VCaP (cell line): ENCODE results near the gene FN3KRP.
A peak's percentile ranks its signal among the peaks of the same experiment; 100 is the strongest.

ENCODE experiments used
- H3K27ac ChIP-seq: fragments of 450-650 bp; 2 replicates; pipeline ENCODE4 v1.5.1; 2017
- TF ChIP-seq, protein P1 (sequence below): fragments of 450-650 bp; conservative IDR thresholded peaks from 2 replicates; pipeline ENCODE4 v1.5.1; 2017; ENCODE audit warnings: mild to moderate bottlenecking, moderate library complexity

The FN3KRP gene

DNA sequence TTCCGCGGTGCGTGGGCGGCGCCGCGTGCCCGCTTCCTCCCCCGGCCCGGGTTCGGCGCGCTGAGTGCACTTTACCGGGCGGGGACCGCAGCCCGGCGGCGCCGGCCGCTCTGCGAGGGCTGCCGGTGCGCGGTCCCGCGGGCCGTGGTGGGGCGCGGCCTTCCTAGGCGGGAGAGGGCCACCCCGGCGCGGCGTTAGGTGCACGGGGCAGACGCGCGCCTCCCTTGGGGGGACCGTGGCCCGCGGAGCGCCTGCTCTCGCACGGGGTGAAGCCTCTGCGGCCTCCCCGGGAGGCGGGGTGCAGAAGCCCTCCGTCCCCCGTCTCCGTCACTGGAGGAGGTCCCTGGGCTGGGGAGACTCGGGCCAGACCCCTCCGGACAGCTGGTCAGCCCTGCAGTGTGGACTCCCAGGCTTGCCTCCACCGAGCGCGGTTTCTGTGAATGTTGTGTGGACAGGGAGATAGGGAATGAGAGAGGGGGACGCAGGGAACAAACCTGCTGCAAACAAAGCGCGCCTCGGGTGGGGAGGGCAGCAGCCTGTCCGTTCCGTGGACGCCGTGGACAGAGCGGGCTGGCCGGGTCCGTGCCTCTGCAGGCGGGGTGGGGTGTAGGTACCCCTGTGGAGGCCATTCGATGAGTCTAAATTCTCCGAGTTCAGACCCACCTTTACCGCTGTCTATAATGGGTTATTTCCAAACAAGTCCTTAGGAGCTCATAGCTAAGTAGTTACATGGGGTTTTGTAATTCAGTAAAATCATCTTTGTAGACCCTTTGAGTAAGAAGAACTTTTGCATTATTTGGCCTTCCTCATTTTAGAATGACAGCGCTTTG is 36.1 kb downstream of the FN3KRP start:
- H3K27ac ChIP-seq, result peak overlapping the region; percentile 83
- TF ChIP-seq, protein P1, sequence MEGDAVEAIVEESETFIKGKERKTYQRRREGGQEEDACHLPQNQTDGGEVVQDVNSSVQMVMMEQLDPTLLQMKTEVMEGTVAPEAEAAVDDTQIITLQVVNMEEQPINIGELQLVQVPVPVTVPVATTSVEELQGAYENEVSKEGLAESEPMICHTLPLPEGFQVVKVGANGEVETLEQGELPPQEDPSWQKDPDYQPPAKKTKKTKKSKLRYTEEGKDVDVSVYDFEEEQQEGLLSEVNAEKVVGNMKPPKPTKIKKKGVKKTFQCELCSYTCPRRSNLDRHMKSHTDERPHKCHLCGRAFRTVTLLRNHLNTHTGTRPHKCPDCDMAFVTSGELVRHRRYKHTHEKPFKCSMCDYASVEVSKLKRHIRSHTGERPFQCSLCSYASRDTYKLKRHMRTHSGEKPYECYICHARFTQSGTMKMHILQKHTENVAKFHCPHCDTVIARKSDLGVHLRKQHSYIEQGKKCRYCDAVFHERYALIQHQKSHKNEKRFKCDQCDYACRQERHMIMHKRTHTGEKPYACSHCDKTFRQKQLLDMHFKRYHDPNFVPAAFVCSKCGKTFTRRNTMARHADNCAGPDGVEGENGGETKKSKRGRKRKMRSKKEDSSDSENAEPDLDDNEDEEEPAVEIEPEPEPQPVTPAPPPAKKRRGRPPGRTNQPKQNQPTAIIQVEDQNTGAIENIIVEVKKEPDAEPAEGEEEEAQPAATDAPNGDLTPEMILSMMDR, result no peak

DNA sequence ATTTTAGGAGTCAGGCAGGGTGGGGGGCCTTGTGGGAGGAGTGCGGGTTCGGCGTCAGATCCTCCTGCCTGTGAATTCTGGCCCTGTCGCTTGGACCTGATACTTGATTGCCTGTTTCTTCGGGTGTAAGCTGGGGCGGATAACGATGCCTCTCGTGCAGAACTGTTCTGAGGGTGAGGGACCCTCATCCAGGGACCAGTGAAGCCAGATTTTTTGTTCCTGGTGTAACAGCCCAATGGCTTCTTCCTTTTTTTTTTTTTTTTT is 36.6 kb downstream of the FN3KRP start:
- H3K27ac ChIP-seq, result peak overlapping the region; percentile 83
- TF ChIP-seq, protein P1, result no peak

DNA sequence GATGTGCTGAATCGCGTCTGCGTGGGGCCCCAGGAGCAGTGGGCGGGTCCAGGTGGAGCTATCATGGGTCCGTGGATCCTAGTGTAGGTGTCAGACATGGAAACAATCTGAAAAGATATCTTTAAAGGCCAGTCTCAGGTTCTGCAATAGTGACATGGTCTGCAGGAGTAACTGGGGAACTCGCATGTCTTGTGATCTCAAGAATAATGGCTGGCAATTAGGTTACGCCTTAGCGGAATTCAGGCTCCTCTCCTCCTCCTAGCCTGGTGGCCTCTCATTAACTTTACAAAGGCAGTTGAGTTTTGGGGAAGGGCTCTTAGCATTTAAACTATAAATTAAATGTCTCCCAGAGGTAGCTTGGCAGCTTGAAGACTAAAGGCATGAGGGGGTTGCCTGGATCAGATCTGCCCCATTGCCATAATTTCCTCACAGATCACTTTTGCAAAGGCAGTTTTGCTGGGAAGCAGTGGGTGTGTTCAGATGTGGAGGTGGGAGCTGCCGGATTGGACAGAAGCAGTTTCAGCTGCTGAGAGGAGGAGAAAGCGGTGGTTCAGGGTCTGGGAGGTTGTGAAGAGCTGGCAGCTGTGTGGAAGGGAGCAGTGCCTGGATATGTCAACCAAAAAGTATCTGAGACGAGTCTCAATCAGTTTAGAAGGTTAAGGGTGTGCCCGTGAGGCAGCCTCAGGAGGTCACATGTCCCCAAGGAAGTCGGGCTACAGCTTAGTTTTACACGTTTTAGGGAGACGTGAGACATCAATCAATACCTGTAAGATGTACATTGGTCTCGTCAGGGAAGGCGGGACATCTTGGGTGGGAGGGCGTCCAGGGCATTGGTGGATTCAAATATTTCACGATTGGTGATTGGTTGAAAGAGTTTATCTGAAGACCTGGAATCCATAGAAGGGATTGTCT is 38.0 kb downstream of the FN3KRP start:
- H3K27ac ChIP-seq, result no peak overlapping the region
- TF ChIP-seq, protein P1, result no peak

DNA sequence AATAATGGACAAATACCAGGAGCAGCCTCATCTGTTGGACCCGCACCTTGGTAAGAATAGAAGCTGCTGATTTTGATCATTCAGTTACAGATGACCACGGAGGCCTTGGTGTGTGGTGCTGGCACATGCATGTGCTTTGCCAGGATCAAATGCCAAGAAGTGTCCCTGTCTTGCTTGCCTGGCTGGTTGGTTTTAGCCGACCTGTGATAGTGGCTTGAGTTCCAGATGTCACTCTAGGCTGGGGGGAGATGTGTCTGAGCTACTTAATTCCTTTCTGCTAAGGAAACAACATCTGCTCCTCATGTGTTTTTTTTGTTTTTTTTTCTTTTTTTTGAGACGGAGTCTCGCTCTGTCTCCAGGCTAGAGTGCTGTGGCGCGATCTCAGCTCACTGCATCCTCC is 39.7 kb downstream of the FN3KRP start:
- H3K27ac ChIP-seq, result peak overlapping the region; percentile 9; the same call in 1 of the 2 replicates

DNA sequence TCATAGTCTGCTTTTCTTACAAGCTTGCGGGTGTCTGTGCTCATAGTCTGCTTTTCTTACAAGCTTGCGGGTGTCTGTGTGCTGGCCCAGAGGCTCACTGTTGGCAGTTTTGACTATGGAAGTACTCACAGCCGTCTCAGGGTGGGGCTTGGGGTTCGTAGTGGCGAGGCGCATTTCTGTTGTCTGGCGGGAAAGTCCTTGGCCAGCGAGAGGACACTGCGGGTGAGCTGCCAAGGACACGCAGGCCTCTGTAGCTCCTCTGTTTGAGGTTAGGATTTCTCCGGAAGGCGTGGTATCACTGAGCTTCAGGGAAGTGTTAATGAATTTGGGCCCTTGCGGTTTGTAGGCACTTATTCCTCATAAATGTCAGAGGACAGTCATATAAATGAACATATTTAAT is 48.9 kb downstream of the FN3KRP start:
- TF ChIP-seq, protein P1, result no peak
- H3K27ac ChIP-seq, result no peak overlapping the region

More for the DNA sequence above, 39.7 kb downstream of the FN3KRP start:
- TF ChIP-seq, protein P1, result no peak

DNA sequence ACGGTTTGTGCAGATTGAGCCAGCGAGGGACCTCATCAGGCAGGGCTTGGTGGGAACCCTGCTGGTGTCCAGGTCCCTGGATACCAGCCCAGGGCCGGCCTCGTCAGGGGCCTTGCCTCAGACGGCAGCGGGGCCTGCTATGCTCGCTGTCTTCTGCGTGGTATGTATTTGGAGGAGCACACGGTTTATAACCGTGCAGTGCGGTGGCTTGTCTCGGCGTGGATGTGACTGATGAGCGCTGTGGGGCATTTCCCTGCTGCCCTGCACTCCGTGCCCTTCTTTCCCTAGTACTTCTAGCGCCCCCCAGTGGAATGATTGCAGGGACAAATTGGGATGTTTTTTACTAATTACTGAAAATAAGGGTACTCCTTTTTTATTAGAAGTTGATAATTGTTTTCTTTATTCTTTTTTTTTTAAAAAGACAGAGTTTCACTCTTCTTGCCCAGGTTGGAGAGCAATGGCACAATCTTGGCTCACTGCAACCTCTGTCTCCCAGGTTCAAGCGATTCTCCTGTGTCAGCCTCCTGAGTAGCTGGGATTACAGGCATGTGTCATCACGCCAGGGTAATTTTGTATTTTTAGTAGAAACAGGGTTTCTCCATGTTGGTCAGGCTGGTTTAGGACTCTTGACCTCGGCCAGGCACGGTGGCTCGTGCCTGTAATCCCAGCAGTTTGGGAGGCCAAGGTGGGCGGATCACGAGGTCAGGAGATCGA is 50.7 kb downstream of the FN3KRP start:
- H3K27ac ChIP-seq, result no peak overlapping the region; the same call in 1 of the 2 replicates
- TF ChIP-seq, protein P1, result peak; percentile 85

DNA sequence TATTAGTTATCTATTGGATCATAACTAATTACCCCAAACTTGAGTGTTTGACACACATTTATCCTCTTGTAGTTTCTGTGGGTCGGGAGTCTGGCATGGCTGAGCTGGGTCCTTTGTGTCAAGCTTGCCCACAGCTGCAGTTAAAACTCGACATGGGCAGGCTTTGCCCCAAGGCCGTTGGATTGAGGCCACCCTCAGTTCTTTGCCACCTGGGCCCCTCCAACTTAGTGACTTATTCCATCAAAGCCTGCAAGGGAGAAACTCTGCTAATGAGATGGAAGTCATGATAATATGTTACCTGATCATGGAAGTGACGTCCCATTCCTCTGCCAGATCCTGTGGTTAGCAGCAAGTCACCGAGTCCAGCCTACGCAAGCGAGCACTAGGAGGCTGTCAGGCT is 52.5 kb downstream of the FN3KRP start:
- H3K27ac ChIP-seq, result no peak overlapping the region
- TF ChIP-seq, protein P1, result no peak
